ENCODE results near the gene MAFB. TPM values are rescaled to one million over a fixed set of nuclear protein-coding genes. Genes with fewer than 3 reads are reported as not detected.
"Not testable (repeated sequence)": the region's sequence is repeated elsewhere in the genome, so short reads cannot be mapped to it uniquely, and the experiment has no call there.

Gene MAFB
- total RNA-seq (2022) (0.10 and 0.17 TPM in 2 replicates), Bru-seq, nascent RNA (percentile 13 among the genes with signal in this experiment), BruChase-seq, experiment 1, labeled RNA remaining after a 6-hour chase (percentile 22 among the genes with signal in this experiment), BruChase-seq, experiment 2, labeled RNA remaining after a 2-hour chase (percentile 24 among the genes with signal in this experiment)
- long read RNA-seq = 0 reads

DNA sequence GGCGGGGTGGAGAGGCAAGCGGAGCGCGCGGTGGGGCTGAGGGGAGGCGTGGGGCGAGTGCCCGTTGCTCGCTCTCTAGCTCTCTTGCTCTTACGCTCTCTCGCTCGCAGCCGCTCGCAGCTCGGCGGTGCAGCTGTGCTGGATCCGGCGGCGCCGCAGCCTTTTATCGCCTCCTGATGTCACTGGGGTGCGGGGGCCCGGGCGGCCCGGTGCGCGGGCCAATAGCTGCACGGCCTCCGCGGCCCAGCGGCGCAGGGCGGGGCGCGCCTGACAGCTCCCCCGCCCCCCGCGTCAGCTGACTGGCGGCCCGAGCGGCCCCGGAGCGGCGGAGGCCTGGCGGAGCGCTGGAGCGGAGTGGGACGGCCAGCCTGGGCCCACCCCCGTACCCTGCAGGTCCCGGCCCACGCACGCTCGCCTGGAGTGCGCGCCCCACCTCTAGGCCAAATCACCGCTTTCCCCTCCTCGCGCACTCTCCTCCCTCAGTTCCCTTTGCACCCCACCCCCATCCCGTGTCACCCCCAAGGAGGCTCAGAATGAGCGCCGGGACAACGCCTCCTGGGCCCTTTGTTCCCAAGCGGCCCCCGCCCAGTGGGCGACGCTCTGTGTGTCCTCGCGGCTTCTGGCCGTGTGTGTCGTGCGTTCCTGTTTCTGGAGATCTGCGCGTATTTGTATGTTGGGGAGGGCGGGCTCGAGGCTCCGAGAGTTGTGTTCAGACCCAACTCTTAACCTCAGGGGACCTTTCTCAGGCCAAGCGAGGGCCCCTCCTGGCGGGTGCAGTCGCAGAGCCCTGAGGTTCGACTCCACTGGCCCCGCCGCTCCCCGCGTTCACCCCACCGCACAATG lies at the start of gene MAFB:
MAFB (minus strand) TSS at position 137 of the 843 bp plus-strand sequence. CDS start 386 bp downstream, outside the sequence.
- H3K27ac Mint-ChIP-seq (ENCODE audit: unreplicated experiment) = no peak within 1 kb of the TSS
- H3K9me3 Mint-ChIP-seq (ENCODE audit: low read depth, unreplicated experiment) = no peaks in the 10 kb centered on the region
- CTCF ChIA-PET = interaction anchor here (0.6 to 1.7 kb wide), 8 partner anchors 16 to 1421 kb away, joined by 3 to 6 read pairs (median 3); no protein-coding TSS in a partner anchor
- intact Hi-C loops (cut with micrococcal nuclease; ENCODE audit: unreplicated experiment) = no loop called here
- H3K27me3 Mint-ChIP-seq (ENCODE audit: unreplicated experiment) = peaks cover 100% of the 10 kb centered on the region
- TF ChIP-seq, protein P1, sequence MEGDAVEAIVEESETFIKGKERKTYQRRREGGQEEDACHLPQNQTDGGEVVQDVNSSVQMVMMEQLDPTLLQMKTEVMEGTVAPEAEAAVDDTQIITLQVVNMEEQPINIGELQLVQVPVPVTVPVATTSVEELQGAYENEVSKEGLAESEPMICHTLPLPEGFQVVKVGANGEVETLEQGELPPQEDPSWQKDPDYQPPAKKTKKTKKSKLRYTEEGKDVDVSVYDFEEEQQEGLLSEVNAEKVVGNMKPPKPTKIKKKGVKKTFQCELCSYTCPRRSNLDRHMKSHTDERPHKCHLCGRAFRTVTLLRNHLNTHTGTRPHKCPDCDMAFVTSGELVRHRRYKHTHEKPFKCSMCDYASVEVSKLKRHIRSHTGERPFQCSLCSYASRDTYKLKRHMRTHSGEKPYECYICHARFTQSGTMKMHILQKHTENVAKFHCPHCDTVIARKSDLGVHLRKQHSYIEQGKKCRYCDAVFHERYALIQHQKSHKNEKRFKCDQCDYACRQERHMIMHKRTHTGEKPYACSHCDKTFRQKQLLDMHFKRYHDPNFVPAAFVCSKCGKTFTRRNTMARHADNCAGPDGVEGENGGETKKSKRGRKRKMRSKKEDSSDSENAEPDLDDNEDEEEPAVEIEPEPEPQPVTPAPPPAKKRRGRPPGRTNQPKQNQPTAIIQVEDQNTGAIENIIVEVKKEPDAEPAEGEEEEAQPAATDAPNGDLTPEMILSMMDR (IDR thresholded peaks at IDR 0.05; ENCODE audit: unreplicated experiment) = no peak
- peaks cover 17% of the 10 kb centered on the region for H3K36me3 Mint-ChIP-seq (ENCODE audit: insufficient read depth, unreplicated experiment)
- BruUV-seq (replicated peaks) = no TSS peak
- peaks cover 6% of the 10 kb centered on the region for H3K4me1 Mint-ChIP-seq (ENCODE audit: low read depth, unreplicated experiment)
- H3K4me3 Mint-ChIP-seq (ENCODE audit: low read depth, unreplicated experiment) = peak within 1 kb of the TSS; percentile 69
- DNase-seq = peak; percentile 78

DNA sequence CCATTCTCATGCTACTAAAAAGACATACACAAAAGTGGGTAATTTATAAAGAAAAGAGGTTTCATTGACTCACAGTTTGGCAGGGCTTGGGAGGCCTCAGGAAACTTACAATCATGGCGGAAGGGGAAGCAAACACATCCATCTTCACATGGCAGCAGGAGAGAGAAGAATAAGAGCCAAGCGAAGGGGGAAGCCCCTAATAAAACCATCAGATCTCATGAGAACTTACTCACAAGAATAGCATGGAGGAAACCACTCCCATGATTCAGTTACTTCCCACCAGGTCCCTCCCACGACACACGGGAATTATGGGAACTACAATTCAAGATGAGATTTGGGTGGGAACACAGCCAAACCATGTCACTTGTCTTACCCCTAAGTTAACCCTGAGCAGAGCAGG lies 47.4 kb upstream of the MAFB start:
- H3K4me3 Mint-ChIP-seq (ENCODE audit: low read depth, unreplicated experiment); DNase-seq; intact Hi-C loops (cut with micrococcal nuclease; ENCODE audit: unreplicated experiment); H3K36me3 Mint-ChIP-seq (ENCODE audit: insufficient read depth, unreplicated experiment); H3K27ac Mint-ChIP-seq (ENCODE audit: unreplicated experiment); BruUV-seq (replicated peaks); H3K4me1 Mint-ChIP-seq (ENCODE audit: low read depth, unreplicated experiment); CTCF ChIA-PET; H3K9me3 Mint-ChIP-seq (ENCODE audit: low read depth, unreplicated experiment): not testable (repeated sequence)
- peaks cover 83% of the 10 kb centered on the region for H3K27me3 Mint-ChIP-seq (ENCODE audit: unreplicated experiment)

DNA sequence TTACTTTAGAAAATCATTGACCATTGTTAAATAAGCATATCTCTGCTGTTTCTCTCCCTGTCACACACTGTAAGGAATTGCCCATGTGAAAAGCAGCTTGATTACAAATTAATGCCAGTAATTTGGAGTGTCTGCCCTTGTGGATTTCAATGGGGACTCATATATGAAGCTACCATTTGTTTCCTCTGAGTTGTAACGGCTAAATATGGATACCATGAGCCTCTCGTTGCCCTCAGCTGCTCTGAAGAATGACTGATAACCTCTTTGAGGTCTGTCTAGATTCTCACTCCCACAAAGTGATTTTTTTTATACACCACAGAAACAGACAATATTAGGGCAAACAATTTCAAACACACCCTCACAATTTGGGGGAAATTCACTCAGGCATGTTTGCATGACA lies 40.0 kb upstream of the MAFB start:
- BruUV-seq (replicated peaks) = no TSS peak
- CTCF ChIA-PET = no interaction called here
- Mint-ChIP-seq H3K27me3 (ENCODE audit: unreplicated experiment) (peaks cover 57% of the 10 kb centered on the region), H3K9me3 (ENCODE audit: low read depth, unreplicated experiment) (no peaks in the 10 kb centered on the region), H3K36me3 (ENCODE audit: insufficient read depth, unreplicated experiment) (no peaks in the 10 kb centered on the region), H3K4me1 (ENCODE audit: low read depth, unreplicated experiment) (no peaks in the 10 kb centered on the region), H3K27ac (ENCODE audit: unreplicated experiment) (no peak overlapping the region), H3K4me3 (ENCODE audit: low read depth, unreplicated experiment) (no peak overlapping the region)
- TF ChIP-seq, protein P1 (IDR thresholded peaks at IDR 0.05; ENCODE audit: unreplicated experiment) = no peak
- intact Hi-C loops (cut with micrococcal nuclease; ENCODE audit: unreplicated experiment) = no loop called here
- DNase-seq = no peak

DNA sequence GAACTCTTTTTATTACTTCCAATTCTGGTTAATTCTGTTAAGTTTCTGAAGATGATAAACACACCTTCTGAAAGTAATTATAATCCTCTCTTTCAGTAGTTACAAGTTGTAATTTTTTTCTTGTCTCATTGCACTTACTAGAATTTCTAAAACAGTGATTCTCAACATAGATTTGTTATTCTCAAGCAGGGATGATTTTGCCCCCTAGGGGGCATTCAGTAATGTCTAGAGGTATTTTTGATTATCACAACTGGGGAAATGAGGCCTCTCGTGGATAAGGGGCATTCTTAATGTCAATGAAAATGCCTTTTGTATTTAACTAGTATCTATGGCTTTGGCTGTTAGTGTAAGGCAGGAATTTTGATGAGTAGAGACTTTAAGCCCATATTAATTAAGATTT lies 39.4 kb upstream of the MAFB start:
- no peaks in the 10 kb centered on the region for H3K4me1 Mint-ChIP-seq (ENCODE audit: low read depth, unreplicated experiment)
- peaks cover 57% of the 10 kb centered on the region for H3K27me3 Mint-ChIP-seq (ENCODE audit: unreplicated experiment)
- DNase-seq = no peak
- intact Hi-C loops (cut with micrococcal nuclease; ENCODE audit: unreplicated experiment) = no loop called here
- no peaks in the 10 kb centered on the region for H3K36me3 Mint-ChIP-seq (ENCODE audit: insufficient read depth, unreplicated experiment)
- no peak overlapping the region for H3K4me3 Mint-ChIP-seq (ENCODE audit: low read depth, unreplicated experiment)
- H3K27ac Mint-ChIP-seq (ENCODE audit: unreplicated experiment) = no peak overlapping the region
- CTCF ChIA-PET = no interaction called here
- no peaks in the 10 kb centered on the region for H3K9me3 Mint-ChIP-seq (ENCODE audit: low read depth, unreplicated experiment)
- TF ChIP-seq, protein P1 (IDR thresholded peaks at IDR 0.05; ENCODE audit: unreplicated experiment) = peak; percentile 43
- BruUV-seq (replicated peaks) = no TSS peak
